Measurements from ENCODE around the gene CLTA.

DNA sequence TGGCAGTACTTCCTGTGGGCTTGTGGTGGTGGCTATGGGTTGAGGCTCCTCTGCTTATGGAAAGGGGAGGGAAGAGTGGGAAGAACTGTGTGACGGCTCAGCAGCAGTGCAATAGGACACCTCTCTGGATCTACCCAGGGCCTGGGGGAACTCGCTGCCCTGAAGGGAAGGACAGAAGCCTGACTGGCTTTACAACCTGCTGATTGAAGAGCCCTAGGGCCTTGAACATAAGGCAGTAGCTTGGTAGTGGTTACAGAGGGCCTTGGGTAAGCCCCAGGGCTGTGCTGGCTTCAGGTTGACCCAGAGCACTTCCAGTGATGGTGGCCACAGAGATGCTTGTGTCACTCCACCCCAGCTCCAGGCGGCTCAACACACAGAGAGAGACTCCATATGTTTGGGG, 16.0 kb upstream of the CLTA start:
- no peak for TF ChIP-seq CTCF (IDR thresholded peaks at IDR 0.05)
- TF ChIP-seq POLR2A (IDR thresholded peaks at IDR 0.05), result no peak

Measured in gastroesophageal sphincter (tissue), 3 donors.